ENCODE measurements around the gene WNT9A.
"Not testable (repeated sequence)": the region's sequence is repeated elsewhere in the genome, so short reads cannot be mapped to it uniquely, and the experiment has no call there.

The WNT9A gene

GRCh38 chr1:227987181-227987580, 39.4 kb upstream of the WNT9A start:
- no peak for TF ChIP-seq RARB (CRISPR knock-in tag; IDR thresholded peaks at IDR 0.05)
- no peak for TF ChIP-seq POU6F1 (CRISPR knock-in tag; IDR thresholded peaks at IDR 0.05; ENCODE audit: borderline replicate concordance, low read depth)
- no peak for TF ChIP-seq PPARA (CRISPR knock-in tag; IDR thresholded peaks at IDR 0.05; ENCODE audit: borderline replicate concordance)
- TF ChIP-seq GLIS3 (CRISPR knock-in tag; IDR thresholded peaks at IDR 0.05), result no peak
- TF ChIP-seq ZNF565 (CRISPR knock-in tag; conservative IDR thresholded peaks at IDR 0.05; ENCODE audit: low read depth), result no peak
- no peak for TF ChIP-seq SNAI2 (CRISPR knock-in tag; IDR thresholded peaks at IDR 0.05)
- no peak for TF ChIP-seq ARNTL (CRISPR knock-in tag; IDR thresholded peaks at IDR 0.05; ENCODE audit: borderline replicate concordance, low read depth)
- TF ChIP-seq CSDC2 (CRISPR knock-in tag; IDR thresholded peaks at IDR 0.05), result no peak
- TF ChIP-seq ZC3H10 (CRISPR knock-in tag; IDR thresholded peaks at IDR 0.05), result no peak
- no peak for TF ChIP-seq TCF4 (CRISPR knock-in tag; IDR thresholded peaks at IDR 0.05; ENCODE audit: borderline replicate concordance)
- TF ChIP-seq ISL1 (CRISPR knock-in tag; IDR thresholded peaks at IDR 0.05), result no peak
- ATAC-seq, result no peak

- not testable (repeated sequence) for ATAC-seq
These were observed 28.0 kb upstream of the WNT9A start for GRCh38 chr1:227975583-227976283.

GRCh38 chr1:227973724-227974288, 26.1 kb upstream of the WNT9A start:
- ATAC-seq, result not testable (repeated sequence)

- ATAC-seq, result not testable (repeated sequence)
These were observed 25.2 kb upstream of the WNT9A start for GRCh38 chr1:227972843-227973374.

- not testable (repeated sequence) for ATAC-seq
These were observed 24.5 kb upstream of the WNT9A start for GRCh38 chr1:227972283-227972679.

- not testable (repeated sequence) for ATAC-seq
These were observed 24.0 kb upstream of the WNT9A start for GRCh38 chr1:227971643-227972282.

GRCh38 chr1:227971216-227971615, 23.5 kb upstream of the WNT9A start:
- not testable (repeated sequence) for ATAC-seq

- ATAC-seq, result not testable (repeated sequence)
These were observed 22.6 kb upstream of the WNT9A start for GRCh38 chr1:227970076-227970995.

GRCh38 chr1:227967815-227968214, 20.1 kb upstream of the WNT9A start:
- not testable (repeated sequence) for ATAC-seq

GRCh38 chr1:227966733-227967132, 19.0 kb upstream of the WNT9A start:
- not testable (repeated sequence) for ATAC-seq
